RWPE1 (cell line): ENCODE measurements around the gene MACROH2A2.

Experiments used
- CTCF ChIA-PET: fragments of 350-600 bp; sonication (Branson Sonifier 250); formaldehyde crosslinking; extraction: SDS; loops from one replicate; lab custom pipeline; 2021; lab: Yijun Ruan, JAX
- POLR2A ChIA-PET: fragments of 400-600 bp; formaldehyde crosslinking; extraction: SDS; loops from one replicate; lab custom pipeline; 2020; ENCODE audit warnings: antibody characterized with exemption; ENCODE audit not compliant: low non-redundant PET; lab: Yijun Ruan, JAX
- DNase-seq: peaks from one replicate; pipeline ENCODE4 v3.0.0; 2012; ENCODE audit warnings: low spot score
- H3K27ac ChIP-seq: fragments of 450-650 bp; 2 replicates; pipeline ENCODE4 v1.5.1; 2017
- TF ChIP-seq, protein P1 (sequence below): fragments of 450-650 bp; conservative IDR thresholded peaks from 2 replicates; pipeline ENCODE4 v1.5.1; 2017; ENCODE audit warnings: low read depth, mild to moderate bottlenecking

Gene MACROH2A2

DNA sequence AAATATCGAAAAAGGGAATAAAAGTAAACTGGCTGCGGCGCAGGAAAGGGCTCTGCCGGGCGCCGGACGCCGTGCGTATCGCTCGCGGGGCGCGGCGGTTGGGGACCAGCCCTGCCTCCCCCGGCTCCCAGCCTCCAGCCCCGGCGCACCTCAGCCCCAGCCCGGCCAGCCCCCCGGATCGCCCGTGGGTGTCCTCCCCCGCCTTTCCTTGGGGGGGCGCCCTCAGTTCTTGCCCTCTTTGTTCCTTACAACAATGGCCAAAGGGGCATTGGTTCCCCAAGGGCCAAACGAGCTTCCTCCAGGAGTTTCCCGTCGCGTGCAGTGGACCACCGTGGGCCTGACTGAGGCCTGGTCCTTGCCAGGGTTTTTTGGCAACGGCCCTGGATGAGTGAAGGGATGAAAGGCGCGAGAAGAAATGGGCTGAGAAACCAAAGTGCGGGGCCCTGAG lies 1.2 kb downstream of the MACROH2A2 start:
- peak overlapping the region; percentile 73 for H3K27ac ChIP-seq
- POLR2A ChIA-PET, result interaction anchor here (0.5 kb wide), 1 partner anchor 331 kb away, joined by 3 read pairs; no protein-coding TSS in a partner anchor
- peak; percentile 30 for DNase-seq
- CTCF ChIA-PET, result interaction anchor here (0.6 to 0.7 kb wide), 2 partner anchors 16 to 266 kb away, joined by 3 to 6 read pairs; no protein-coding TSS in a partner anchor
- TF ChIP-seq, protein P1, sequence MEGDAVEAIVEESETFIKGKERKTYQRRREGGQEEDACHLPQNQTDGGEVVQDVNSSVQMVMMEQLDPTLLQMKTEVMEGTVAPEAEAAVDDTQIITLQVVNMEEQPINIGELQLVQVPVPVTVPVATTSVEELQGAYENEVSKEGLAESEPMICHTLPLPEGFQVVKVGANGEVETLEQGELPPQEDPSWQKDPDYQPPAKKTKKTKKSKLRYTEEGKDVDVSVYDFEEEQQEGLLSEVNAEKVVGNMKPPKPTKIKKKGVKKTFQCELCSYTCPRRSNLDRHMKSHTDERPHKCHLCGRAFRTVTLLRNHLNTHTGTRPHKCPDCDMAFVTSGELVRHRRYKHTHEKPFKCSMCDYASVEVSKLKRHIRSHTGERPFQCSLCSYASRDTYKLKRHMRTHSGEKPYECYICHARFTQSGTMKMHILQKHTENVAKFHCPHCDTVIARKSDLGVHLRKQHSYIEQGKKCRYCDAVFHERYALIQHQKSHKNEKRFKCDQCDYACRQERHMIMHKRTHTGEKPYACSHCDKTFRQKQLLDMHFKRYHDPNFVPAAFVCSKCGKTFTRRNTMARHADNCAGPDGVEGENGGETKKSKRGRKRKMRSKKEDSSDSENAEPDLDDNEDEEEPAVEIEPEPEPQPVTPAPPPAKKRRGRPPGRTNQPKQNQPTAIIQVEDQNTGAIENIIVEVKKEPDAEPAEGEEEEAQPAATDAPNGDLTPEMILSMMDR, result peak; percentile 34

DNA sequence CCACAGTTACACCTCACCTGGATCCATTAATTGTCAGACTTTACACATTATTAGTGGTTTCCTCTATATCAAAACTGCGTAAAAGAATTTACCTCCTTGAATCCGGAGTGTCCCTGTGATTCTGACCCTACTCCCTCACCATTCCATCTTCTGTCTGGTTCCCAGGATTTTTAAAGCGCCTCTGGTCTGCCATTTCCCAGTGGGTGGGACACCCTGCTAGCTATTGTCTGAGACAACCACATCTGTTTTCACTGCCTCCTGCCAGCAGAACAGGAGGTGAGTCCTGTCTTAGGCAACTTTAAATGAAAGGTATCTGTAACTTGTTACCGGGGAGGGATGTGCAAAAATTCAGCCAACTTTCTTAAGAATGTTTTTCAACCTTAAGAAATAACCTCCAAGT lies 2.3 kb downstream of the MACROH2A2 start:
- DNase-seq, result no peak
- ChIA-PET POLR2A (no interaction called here), CTCF (interaction anchor here (0.7 to 1.2 kb wide), 2 partner anchors 97 to 309 kb away, joined by 3 to 7 read pairs; no protein-coding TSS in a partner anchor)
- TF ChIP-seq, protein P1, result no peak
- H3K27ac ChIP-seq, result no peak overlapping the region

DNA sequence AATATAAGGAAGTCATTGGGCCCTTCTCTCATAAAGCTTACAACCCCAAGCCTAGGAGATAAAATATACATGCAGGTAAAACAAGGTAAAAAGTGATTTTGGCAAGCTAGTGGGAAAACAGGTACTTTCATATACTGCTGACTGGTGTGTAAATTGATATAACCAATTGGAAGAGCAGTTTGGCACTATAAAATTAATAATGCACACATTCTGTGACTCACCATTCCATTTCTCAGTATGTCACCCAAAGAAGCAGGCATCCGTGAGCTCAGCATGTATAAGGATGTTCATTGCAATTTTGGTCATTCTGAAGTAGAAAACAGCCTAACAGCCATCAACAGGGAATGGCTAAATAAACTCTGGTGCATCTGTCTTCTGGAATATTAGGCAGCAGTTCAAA lies 2.9 kb downstream of the MACROH2A2 start:
- DNase-seq, result peak; percentile 31
- ChIA-PET CTCF (interaction anchor here (0.7 to 1.2 kb wide), 2 partner anchors 60 to 97 kb away, joined by 4 to 7 read pairs; no protein-coding TSS in a partner anchor), POLR2A (no interaction called here)
- H3K27ac ChIP-seq, result no peak overlapping the region
- TF ChIP-seq, protein P1, result no peak

DNA sequence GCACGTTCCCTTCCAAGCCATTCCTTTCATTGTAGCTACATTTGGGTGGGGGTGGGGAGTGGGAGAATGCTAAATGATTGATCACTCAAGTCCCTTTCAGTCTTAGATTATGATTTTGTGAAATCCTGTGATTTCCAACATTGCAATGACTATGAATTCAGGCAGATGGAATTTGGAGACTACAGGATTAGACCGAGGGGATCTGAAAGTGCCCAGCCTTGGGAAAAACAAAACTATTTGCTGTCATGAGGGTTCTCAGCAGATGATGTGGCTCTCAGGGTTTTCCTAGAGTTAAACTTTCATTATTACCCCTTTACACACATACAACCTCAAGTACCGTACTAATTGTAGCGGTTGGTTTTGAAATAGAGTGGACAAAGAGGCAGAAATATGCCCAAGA lies 4.7 kb downstream of the MACROH2A2 start:
- CTCF ChIA-PET, result interaction anchor here (0.6 kb wide), 1 partner anchor 231 kb away, joined by 3 read pairs; no protein-coding TSS in a partner anchor
- POLR2A ChIA-PET, result no interaction called here

DNA sequence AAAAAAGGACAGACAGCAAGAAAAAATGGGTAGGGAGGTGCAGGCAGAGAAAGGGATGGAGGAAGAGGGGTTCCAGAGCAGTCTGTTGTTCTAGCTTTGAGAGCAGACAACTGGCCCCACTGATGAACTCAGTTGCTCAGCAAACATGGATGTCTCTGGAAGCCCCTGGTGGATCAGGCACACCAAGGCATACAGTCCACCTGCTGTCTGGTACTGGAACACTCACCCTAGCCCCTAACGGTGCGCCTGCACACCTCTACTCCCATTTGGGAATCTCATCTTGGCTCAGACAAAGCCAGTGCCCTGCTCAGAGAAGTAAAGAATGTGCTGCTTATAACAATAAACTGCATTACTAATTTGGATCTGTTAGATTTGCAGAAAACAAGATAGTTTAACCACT lies 7.7 kb downstream of the MACROH2A2 start:
- CTCF ChIA-PET, result interaction anchor here (0.7 to 1.2 kb wide), 2 partner anchors 55 to 102 kb away, joined by 3 read pairs; no protein-coding TSS in a partner anchor
- no peak overlapping the region for H3K27ac ChIP-seq
- TF ChIP-seq, protein P1, result no peak
- no peak for DNase-seq
- POLR2A ChIA-PET, result no interaction called here

More for the DNA sequence above, 4.7 kb downstream of the MACROH2A2 start:
- TF ChIP-seq, protein P1, result no peak
- DNase-seq, result no peak
- H3K27ac ChIP-seq, result no peak overlapping the region

DNA sequence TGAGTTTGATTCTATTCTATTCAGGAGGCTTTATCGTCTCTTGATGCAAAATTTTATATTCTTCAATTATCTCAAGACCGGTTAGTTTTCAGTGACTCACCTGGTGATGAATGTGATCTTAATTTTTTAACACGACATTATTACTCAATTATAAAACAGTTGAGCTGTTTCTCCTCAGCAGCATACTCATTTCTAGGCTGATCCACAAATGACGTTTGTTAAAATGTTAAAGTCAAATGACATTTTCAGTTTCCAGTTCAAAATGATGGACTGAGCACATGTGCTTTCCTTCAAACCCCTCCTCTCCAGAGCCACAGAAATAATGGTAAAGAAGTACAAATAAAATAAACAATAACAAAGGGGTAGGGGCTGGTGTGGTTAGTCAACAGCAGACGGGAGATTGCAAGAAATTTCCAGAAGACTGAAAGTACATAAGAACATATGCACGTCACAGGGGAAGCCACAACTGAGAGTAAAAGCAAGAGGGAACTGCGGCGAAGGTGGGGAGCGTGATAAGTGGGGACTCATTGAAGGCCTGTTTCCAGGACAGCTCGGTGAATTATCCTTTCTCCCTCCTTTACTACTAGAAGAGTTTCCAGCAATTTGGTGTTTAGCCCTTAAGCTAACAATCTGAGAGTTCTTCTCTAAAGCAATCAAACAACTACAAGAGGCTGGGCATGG lies 10.9 kb downstream of the MACROH2A2 start:
- ChIA-PET CTCF (interaction anchor here (0.6 kb wide), 1 partner anchor 558 kb away, joined by 3 read pairs; no protein-coding TSS in a partner anchor), POLR2A (no interaction called here)
- TF ChIP-seq, protein P1, result no peak
- peak; percentile 29 for DNase-seq
- H3K27ac ChIP-seq, result no peak overlapping the region
